ENCODE measurements around the gene HHEX. TPM values are rescaled to one million over a fixed set of nuclear protein-coding genes. Genes with fewer than 3 reads are reported as not detected.
"Not testable (repeated sequence)": the region's sequence is repeated elsewhere in the genome, so short reads cannot be mapped to it uniquely, and the experiment has no call there.

The HHEX gene
- polyA plus RNA-seq, 10 donors, result 6.2 to 10.1 (median 8.5) TPM

GRCh38 chr10:92729886-92730285 is 40.1 kb downstream of the HHEX start:
- DNase-seq, result no peak

- DNase-seq, result no peak
Observed at GRCh38 chr10:92732958-92733357, 43.2 kb downstream of the HHEX start.

GRCh38 chr10:92734301-92734700 is 44.5 kb downstream of the HHEX start:
- no peak for DNase-seq

DNA sequence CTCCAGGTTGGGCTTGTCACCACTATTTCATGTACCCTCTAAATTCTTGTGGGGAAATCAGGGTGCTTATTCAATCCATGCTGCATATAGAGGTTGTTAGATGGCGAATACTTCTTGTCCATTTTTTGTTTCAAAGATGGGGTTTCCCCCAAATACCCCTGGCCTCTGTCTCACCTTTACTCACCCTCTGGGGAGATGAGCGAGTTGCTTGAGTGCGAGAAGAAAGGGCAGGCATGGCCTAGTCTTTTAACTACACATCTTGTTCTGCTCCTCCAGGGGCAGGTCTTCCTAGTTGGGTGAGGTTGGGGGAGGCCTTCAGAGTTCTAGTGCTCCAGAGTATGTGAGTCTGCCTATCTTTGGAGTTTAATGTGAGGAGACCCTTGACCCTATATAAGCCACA is 46.2 kb downstream of the HHEX start:
- DNase-seq, result no peak

- no peak for DNase-seq
Observed at GRCh38 chr10:92737484-92737883, 47.7 kb downstream of the HHEX start.

GRCh38 chr10:92740762-92741161 is 51.0 kb downstream of the HHEX start:
- no peak for DNase-seq

DNA sequence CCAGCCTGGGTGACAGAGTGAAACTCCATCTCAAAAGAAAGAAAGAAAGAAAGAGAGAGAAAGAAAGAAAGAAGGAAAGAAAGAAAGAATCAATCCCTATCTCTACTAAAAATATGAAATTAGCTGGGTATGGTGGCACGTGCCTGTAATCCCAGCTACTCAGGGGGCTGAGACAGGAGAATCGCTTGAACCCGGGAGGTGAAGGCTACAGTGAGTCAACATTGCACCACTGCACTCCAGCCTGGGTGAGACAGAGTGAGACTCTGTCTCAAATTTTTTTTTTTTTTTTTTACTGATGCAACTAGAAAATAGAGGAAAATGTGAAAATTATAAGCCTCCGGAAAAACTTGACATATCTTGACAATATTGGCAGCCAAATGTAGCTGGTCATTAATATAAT is 52.0 kb downstream of the HHEX start:
- DNase-seq, result not testable (repeated sequence)

DNA sequence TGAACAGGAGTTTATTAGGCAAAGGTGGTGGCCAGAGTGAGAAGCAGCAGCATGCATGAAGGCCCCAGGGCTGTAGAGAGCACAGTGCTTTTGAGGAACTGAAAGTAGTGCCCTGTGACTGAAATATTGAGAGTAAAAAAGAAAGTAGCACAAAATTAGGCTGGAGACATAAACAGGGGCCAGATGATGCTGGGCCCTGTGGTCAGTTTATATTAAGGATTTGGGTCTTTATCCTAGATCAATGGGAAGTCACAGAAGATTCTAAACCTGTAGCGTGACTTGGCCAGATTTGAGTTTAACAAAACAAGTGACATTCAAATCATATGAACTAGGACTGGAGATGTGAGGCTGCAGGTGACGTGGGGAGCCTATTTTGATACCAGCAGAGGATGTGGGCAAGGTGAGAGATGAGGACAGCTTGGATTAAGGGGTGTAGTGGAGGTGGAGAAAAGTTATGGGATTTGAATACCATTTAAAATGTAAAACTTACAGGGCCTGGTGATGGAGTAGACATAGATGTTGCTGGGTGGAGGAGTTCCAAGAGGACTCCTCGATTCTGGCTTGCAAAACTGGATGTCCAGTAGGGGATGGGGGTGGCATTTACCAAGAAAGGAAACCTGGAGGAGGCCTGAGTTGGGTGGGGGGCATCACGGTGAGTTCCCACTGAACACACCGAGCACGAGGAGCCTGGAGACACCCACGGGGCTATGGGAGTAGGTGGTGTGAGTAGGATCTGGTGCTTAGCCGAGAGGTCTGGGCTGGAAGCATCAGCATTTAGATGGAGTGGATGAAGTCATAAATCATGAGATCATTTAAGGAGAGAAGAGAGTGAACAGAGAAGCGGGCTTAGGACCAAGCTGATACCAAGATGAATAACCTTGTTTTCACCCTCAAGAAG is 52.8 kb downstream of the HHEX start:
- peak in 1 of 3 donors; percentile 23 for DNase-seq

Other genes starting within 250 kb of the HHEX start
- 10 to 100 TPM; 10.9 to 19.7 (median 16.5) TPM for gene IDE, start 115.9 kb upstream of the HHEX start, polyA plus RNA-seq (ENCODE audit: insufficient read length in 10 of 10)
- gene KIF11, start 96.8 kb upstream of the HHEX start, polyA plus RNA-seq (ENCODE audit: insufficient read length in 10 of 10), result 10 to 100 TPM; 12.3 to 28.4 (median 17.7) TPM
- gene EXOC6, start 158.6 kb downstream of the HHEX start, polyA plus RNA-seq (ENCODE audit: insufficient read length in 10 of 10), result 10 to 100 TPM; 27.5 to 43.7 (median 33.2) TPM